Neural cell (in vitro differentiated cells): ENCODE data around the gene EPO. TPM values are rescaled to one million over a fixed set of nuclear protein-coding genes. Genes with fewer than 3 reads are reported as not detected.

ENCODE experiments used
- H2AFZ ChIP-seq: fragments of 200-600, 300-800 bp; sonication (generic), shearing (Covaris generic); 2 replicates; pipeline ENCODE4 v1.6.0; 2014; ENCODE audit warnings: low read depth, mild to moderate bottlenecking, antibody characterized with exemption, low read length, moderate library complexity
- H3F3A ChIP-seq: fragments of 200-600 bp; shearing (Covaris generic); 2 replicates; pipeline ENCODE4 v1.6.1; 2016; ENCODE audit warnings: mild to moderate bottlenecking, moderate library complexity, mixed read lengths, antibody characterized with exemption, low read length; ENCODE audit not compliant: insufficient read depth, poor library complexity, severe bottlenecking
- H3K27ac ChIP-seq: fragments of 200-600, 300-800 bp; sonication (generic), shearing (Covaris generic); 2 replicates; pipeline ENCODE4 v1.5.1; 2014; ENCODE audit warnings: mild to moderate bottlenecking, low read length, moderate library complexity
- H3K27me3 ChIP-seq: fragments of 300-800, 200-600 bp; sonication (generic), shearing (Covaris generic); 2 replicates; pipeline ENCODE4 v1.6.0; 2014; ENCODE audit warnings: mild to moderate bottlenecking, low read depth, low read length, moderate library complexity; ENCODE audit not compliant: insufficient read depth
- H3K36me3 ChIP-seq: fragments of 300-800, 200-600 bp; sonication (generic), shearing (Covaris generic); 2 replicates; pipeline ENCODE4 v1.5.1; 2014; ENCODE audit warnings: mild to moderate bottlenecking, antibody characterized with exemption, low read length, moderate library complexity; ENCODE audit not compliant: insufficient read depth
- H3K4me2 ChIP-seq: fragments of 300-800, 200-600 bp; sonication (generic), shearing (Covaris generic); 2 replicates; pipeline ENCODE4 v1.6.0; 2014; ENCODE audit warnings: mild to moderate bottlenecking, low read length
- H3K4me3 ChIP-seq: fragments of 300-800, 200-600 bp; sonication (generic), shearing (Covaris generic); 2 replicates; pipeline ENCODE4 v1.5.1; 2014; ENCODE audit warnings: mild to moderate bottlenecking, low read length, moderate library complexity
- H3K79me2 ChIP-seq: fragments of 200-600 bp; shearing (Covaris generic); replicated peaks from 2 replicates; pipeline ENCODE4 v1.6.0; 2014; ENCODE audit warnings: mild to moderate bottlenecking, low read length, moderate library complexity; ENCODE audit not compliant: insufficient read depth
- H3K9ac ChIP-seq: fragments of 300-800, 200-600 bp; sonication (generic), shearing (Covaris generic); 2 replicates; pipeline ENCODE4 v1.6.1; 2016; ENCODE audit warnings: mild to moderate bottlenecking, low read length, mixed read lengths
- H3K9me2 ChIP-seq: fragments of 200-600 bp; shearing (Covaris generic); 2 replicates; pipeline ENCODE4 v1.6.1; 2016; ENCODE audit warnings: mild to moderate bottlenecking, low read length, mixed read lengths; ENCODE audit not compliant: insufficient read depth
- H3K9me3 ChIP-seq: fragments of 200-600, 300-800 bp; sonication (generic), shearing (Covaris generic); 2 replicates; pipeline ENCODE4 v1.6.1; 2016; ENCODE audit warnings: mild to moderate bottlenecking, mixed run types, low read length, moderate library complexity, mixed read lengths
- H4K20me1 ChIP-seq: fragments of 200-600 bp; shearing (Covaris generic); 2 replicates; pipeline ENCODE4 v1.6.1; 2016; ENCODE audit warnings: mild to moderate bottlenecking, mixed run types; ENCODE audit not compliant: insufficient read depth
- EP300 ChIP-seq: fragments of 450-650 bp; conservative IDR thresholded peaks from 2 replicates; pipeline ENCODE4 v1.6.1; 2014; ENCODE audit warnings: antibody characterized with exemption, mild to moderate bottlenecking, moderate library complexity; ENCODE audit not compliant: poor library complexity, severe bottlenecking
- EZH2 ChIP-seq: fragments of 200-600, 300-800 bp; shearing (Covaris generic), sonication (generic); IDR thresholded peaks from 2 replicates; pipeline ENCODE4 v1.6.1; 2014; ENCODE audit warnings: antibody characterized with exemption, low read length, borderline replicate concordance, mild to moderate bottlenecking; ENCODE audit not compliant: insufficient read depth, poor library complexity, severe bottlenecking
- MXI1 ChIP-seq: fragments of 450-650 bp; conservative IDR thresholded peaks from 2 replicates; pipeline ENCODE4 v1.6.1; 2014; ENCODE audit warnings: antibody characterized with exemption, mild to moderate bottlenecking; ENCODE audit not compliant: poor library complexity, severe bottlenecking
- RAD21 ChIP-seq: fragments of 450-650 bp; conservative IDR thresholded peaks from 2 replicates; pipeline ENCODE4 v1.6.1; 2014; ENCODE audit warnings: antibody characterized with exemption, mild to moderate bottlenecking, moderate library complexity
- TAF1 ChIP-seq: IDR thresholded peaks from 2 replicates; pipeline ENCODE4 v1.6.1; 2012; ENCODE audit warnings: low read depth
- polyA plus RNA-seq: library from polyadenylated mRNA; depleted of rRNA; stranded (reverse); fragments of >200 nt; gene quantifications from 2 replicates; pipeline ENCODE4 v1.2.3, GENCODE V29; 2014
- TF ChIP-seq, protein P1 (sequence below): fragments of 450-650 bp; IDR thresholded peaks from 2 replicates; pipeline ENCODE4 v1.5.1; 2014; ENCODE audit warnings: antibody characterized with exemption, mild to moderate bottlenecking, moderate library complexity; ENCODE audit not compliant: poor library complexity, severe bottlenecking
- TF ChIP-seq, protein P2 (sequence below): IDR thresholded peaks from 2 replicates; pipeline ENCODE4 v1.6.1; 2012; ENCODE audit warnings: borderline replicate concordance

Gene EPO
- polyA plus RNA-seq, 1 donor from 2014 or later = not detected

DNA sequence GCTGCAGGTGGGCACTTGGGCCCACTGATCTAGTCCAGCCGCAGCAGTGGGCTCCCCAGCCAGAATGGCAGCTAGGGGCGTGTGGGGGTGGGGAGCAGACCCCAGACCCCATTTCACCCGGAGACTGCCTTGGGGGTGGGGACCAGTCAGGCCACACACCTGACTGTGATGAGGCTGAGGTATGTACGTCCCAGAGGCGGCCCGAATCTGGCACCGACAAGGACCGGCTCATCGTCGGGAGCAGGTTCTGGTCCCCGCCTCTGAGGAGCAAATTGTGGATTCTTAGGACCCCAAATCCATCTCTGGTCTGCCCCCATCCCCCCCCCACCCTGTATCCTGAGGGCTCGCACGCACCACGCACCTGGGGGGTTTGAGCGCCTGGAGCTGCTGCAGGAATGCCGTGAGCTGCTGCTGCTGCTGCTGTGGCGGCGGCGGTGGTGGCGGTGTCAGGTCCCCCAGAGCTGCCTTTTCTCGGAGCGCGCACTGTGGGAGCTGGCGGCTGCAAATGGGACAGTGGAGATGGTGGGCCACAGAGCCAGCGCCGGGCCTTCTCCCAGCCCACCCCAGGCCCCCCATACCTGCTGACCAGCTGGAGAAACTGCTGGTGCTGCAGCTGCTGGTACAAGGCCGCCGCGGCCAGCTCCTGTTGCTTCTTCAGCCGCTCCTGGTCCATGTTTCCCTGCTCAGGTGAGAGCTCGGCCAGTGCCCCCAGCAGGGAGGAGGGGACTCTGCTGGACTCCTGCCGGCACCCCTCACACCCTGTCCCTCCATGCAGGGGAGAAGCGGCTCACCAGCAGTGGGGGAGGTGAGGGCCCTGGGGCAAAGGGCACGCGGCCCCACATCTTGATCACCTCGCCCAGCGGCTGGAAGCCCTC is 36.4 kb upstream of the EPO start:
- Histone ChIP-seq H3K36me3 (no peaks in the 10 kb centered on the region), H4K20me1 (no peaks in the 10 kb centered on the region), H3K9me2 (no peaks in the 10 kb centered on the region), H3K79me2 (peaks cover 5% of the 10 kb centered on the region), H2AFZ (no peak overlapping the region), H3K27ac (no peak overlapping the region), H3K4me3 (no peak overlapping the region), H3K9me3 (no peaks in the 10 kb centered on the region), H3K27me3 (no peaks in the 10 kb centered on the region), H3K4me2 (no peak overlapping the region), H3K9ac (no peak overlapping the region), H3F3A (no peaks in the 10 kb centered on the region)
- TF ChIP-seq EZH2 (no peak), RAD21 (no peak), EP300 (no peak), MXI1 (no peak)
- TF ChIP-seq, protein P1, sequence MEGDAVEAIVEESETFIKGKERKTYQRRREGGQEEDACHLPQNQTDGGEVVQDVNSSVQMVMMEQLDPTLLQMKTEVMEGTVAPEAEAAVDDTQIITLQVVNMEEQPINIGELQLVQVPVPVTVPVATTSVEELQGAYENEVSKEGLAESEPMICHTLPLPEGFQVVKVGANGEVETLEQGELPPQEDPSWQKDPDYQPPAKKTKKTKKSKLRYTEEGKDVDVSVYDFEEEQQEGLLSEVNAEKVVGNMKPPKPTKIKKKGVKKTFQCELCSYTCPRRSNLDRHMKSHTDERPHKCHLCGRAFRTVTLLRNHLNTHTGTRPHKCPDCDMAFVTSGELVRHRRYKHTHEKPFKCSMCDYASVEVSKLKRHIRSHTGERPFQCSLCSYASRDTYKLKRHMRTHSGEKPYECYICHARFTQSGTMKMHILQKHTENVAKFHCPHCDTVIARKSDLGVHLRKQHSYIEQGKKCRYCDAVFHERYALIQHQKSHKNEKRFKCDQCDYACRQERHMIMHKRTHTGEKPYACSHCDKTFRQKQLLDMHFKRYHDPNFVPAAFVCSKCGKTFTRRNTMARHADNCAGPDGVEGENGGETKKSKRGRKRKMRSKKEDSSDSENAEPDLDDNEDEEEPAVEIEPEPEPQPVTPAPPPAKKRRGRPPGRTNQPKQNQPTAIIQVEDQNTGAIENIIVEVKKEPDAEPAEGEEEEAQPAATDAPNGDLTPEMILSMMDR = no peak
- TF ChIP-seq, protein P2, sequence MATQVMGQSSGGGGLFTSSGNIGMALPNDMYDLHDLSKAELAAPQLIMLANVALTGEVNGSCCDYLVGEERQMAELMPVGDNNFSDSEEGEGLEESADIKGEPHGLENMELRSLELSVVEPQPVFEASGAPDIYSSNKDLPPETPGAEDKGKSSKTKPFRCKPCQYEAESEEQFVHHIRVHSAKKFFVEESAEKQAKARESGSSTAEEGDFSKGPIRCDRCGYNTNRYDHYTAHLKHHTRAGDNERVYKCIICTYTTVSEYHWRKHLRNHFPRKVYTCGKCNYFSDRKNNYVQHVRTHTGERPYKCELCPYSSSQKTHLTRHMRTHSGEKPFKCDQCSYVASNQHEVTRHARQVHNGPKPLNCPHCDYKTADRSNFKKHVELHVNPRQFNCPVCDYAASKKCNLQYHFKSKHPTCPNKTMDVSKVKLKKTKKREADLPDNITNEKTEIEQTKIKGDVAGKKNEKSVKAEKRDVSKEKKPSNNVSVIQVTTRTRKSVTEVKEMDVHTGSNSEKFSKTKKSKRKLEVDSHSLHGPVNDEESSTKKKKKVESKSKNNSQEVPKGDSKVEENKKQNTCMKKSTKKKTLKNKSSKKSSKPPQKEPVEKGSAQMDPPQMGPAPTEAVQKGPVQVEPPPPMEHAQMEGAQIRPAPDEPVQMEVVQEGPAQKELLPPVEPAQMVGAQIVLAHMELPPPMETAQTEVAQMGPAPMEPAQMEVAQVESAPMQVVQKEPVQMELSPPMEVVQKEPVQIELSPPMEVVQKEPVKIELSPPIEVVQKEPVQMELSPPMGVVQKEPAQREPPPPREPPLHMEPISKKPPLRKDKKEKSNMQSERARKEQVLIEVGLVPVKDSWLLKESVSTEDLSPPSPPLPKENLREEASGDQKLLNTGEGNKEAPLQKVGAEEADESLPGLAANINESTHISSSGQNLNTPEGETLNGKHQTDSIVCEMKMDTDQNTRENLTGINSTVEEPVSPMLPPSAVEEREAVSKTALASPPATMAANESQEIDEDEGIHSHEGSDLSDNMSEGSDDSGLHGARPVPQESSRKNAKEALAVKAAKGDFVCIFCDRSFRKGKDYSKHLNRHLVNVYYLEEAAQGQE = no peak

DNA sequence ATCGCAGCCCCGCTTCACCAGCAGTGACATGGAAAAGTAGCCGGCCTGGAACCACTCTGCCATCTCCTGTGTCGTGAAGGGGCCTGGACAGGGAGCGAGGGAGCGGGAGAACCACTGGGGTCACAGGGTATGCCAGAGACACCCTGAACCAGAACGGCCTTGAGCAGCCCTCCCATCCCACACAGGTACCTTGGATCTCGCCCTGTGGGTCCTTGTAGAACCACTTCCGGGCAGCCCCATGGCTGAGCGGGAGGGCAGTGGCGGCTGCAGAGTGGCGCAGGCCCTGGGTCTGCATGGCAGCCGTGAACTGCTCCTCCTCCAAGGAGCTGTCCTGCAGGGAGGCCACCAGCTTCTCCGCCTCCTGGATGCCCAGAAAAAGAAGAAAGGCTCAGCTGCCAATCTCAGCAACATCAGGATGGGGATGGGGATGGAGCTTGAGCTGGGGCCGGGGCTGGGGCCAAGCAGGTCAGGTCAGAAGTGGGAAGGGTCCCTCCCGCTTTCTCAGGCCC is 35.7 kb upstream of the EPO start:
- Histone ChIP-seq H3K27ac (no peak overlapping the region), H3K9ac (no peak overlapping the region), H2AFZ (no peak overlapping the region), H3K36me3 (no peaks in the 10 kb centered on the region), H3K79me2 (peaks cover 12% of the 10 kb centered on the region), H3K27me3 (no peaks in the 10 kb centered on the region), H3K4me2 (no peak overlapping the region), H3K9me2 (no peaks in the 10 kb centered on the region), H3F3A (no peaks in the 10 kb centered on the region), H4K20me1 (peaks cover 3% of the 10 kb centered on the region), H3K4me3 (no peak overlapping the region), H3K9me3 (no peaks in the 10 kb centered on the region)
- TF ChIP-seq TAF1 (no peak), MXI1 (no peak)
